Dermis blood vessel endothelial cell (primary cell): ENCODE data around the gene ERRFI1. TPM values are rescaled to one million over a fixed set of nuclear protein-coding genes. Genes with fewer than 3 reads are reported as not detected.
"Not testable (repeated sequence)": the region's sequence is repeated elsewhere in the genome, so short reads cannot be mapped to it uniquely, and the experiment has no call there.

ENCODE experiments used
- DNase-seq: peaks from one replicate; pipeline ENCODE4 v3.0.0; 2010
- total RNA-seq: library from RNA; depleted of rRNA; stranded (reverse); fragments of >200 nt; gene quantifications from 2 replicates; pipeline ENCODE4 v1.2.3, GENCODE V29; 2014

The ERRFI1 gene
- total RNA-seq, 1 donor from 2014 or later = 50.5 TPM

DNA sequence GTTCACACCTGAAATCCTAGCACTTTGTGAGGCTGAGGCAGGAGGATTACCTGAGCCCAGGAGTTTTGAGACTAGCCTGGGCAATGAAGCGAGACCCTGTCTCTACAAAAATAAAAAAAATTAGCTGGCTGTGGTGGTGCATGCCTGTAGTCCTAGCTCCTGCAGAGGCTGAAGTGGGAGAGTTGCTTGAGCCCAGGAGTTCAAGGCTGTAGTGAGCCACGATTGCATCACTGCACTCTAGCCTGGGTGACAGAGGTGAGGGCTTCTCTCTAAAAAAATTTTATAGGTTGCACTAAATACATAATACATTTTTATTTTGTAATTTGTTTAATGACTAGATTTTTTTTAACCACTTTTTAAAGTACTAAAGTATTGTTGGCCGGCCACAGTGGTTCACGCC, 58.5 kb downstream of the ERRFI1 start:
- DNase-seq = no peak

DNA sequence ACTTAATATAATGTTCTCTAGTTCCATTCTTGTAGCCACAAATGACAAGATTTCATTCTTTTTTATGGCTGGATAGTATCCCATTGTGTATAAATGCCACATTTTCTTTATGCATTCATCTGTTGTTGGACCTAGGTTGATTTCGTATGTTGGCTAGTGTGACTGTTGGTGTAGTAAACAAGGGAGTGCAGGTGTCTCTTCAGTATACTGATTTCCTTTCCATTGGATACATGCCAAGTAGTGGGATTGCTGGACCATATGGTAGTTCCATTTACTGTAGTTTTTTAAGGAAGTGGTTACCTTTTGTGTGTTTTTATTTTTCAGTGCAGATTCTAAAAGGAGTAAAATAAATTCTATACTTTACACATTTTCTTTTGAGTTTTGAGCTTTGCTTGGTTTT, 58.9 kb downstream of the ERRFI1 start:
- DNase-seq = peak; percentile 41

DNA sequence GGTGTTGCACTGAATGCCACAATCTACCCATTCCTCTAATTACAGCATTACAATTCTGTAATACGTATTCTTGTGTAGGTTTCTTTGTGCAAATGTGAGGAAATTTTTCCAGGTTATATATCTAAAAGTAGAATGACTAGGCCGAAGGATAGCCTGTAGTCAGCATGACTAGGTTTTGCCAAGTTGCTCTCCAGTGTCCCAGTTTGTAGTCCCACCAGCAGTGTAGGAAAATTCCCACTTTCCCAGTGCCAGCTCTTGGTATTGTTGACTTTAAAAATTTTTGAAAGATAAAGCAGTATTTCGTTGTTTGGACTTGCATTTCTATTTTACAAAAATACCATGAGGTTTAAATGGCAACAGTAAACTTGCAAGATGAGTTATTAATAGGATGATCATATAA, 61.6 kb downstream of the ERRFI1 start:
- DNase-seq = no peak

DNA sequence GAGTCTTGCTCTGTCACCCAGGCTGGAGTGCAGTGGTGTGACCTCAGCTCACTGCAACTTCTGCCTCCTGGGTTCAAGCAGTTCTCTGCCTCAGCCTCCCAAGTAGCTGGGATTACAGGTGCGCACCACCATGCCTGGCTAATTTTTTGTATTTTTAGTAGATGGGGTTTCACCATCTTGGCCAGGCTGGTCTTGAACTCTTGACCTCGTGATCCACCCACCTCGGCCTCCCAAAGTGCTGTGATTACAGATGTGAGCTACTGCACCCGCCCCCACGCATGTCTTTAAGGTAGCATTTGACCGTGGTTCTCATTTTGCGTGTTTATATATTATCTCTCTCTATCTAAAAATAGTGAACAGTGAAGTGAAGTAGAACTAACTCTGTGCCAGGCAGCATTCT, 62.3 kb downstream of the ERRFI1 start:
- not testable (repeated sequence) for DNase-seq

DNA sequence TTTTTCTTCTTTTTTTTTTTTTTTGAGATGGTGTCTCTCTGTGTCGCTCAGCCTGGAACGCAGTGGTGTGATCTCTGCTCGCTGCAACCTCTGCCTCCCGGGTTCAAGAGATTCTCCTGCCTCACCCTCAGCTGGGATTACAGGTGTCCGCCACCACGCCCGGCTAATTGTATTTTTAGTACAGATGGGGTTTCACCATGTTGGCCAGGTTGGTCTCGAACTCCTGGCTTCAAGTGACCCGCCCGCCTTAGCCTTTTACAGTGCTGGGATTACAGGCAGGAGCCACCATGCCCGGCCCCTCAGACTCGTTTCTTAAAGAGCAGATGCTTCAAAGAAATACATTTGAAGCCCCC, 62.8 kb downstream of the ERRFI1 start:
- not testable (repeated sequence) for DNase-seq

DNA sequence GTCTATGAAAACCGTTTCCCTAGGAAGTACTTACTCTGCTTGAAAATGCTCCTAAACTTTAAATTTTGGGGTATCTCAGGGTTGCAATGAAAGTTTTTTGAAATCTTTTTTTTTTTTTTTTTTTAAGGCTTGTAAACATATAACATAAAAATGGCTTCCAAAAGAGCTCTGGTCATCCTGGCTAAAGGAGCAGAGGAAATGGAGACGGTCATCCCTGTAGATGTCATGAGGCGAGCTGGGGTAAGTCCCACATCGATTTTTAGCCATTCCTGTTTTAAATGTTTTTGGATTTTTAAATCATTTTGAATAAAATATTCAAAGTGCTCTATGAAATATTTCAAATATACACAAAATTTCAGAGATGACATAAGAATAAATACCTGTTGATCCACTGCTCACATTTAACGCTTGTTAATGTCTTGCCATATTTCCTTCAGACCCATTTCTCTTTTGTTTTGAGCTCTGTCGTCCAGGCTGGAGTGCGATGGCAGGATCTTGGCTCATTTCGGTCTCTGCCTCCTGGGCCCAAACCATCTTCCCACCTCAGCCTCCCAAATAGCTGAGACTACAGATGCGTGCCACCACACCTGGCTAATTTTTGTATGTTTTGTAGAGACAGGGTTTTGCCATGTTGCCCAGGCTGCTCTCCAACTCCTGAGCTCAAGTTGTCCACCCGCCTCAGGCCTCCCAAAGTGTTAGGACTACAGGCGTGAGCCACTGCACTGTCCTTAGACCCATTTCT, 63.3 kb downstream of the ERRFI1 start:
- DNase-seq = no peak

DNA sequence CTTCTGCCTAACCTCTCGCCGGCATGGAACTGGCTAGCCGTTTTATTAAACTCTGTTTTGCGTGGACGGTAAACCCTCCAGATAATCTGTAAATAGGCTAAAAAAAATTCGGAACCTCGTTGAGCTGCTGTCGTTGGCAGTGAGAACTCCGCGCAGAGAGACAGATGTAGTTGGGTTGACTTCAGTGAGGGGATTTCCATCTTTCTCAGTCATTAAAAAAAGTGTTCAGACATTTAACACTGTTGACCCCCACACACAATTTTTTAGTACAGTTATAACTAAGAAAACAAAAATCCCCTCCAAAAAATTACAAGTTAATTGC, 64.1 kb downstream of the ERRFI1 start:
- no peak for DNase-seq

Other genes starting within 250 kb of the ERRFI1 start
- 1.9 and 2.7 TPM in 2 replicates for gene PER3, start 242.0 kb downstream of the ERRFI1 start, total RNA-seq
- gene UTS2, start 173.2 kb downstream of the ERRFI1 start, total RNA-seq = not detected in 2 replicates
- gene TNFRSF9, start 85.5 kb downstream of the ERRFI1 start, total RNA-seq = 0.09 and 0.51 TPM in 2 replicates
- gene PARK7, start 64.6 kb downstream of the ERRFI1 start, total RNA-seq = 226 and 230 TPM in 2 replicates